GM19324 (cell line): ENCODE results near the gene MS4A3.
"Not testable (repeated sequence)": the region's sequence is repeated elsewhere in the genome, so short reads cannot be mapped to it uniquely, and the experiment has no call there.

Experiments
- ATAC-seq: cut with Tn5 transposase; IDR thresholded peaks from one replicate; pipeline ENCODE4 v1.9.1; 2021; ENCODE audit warnings: mild to moderate bottlenecking, moderate library complexity; ENCODE audit not compliant: unreplicated experiment, low FRiP score

MS4A3 gene

DNA sequence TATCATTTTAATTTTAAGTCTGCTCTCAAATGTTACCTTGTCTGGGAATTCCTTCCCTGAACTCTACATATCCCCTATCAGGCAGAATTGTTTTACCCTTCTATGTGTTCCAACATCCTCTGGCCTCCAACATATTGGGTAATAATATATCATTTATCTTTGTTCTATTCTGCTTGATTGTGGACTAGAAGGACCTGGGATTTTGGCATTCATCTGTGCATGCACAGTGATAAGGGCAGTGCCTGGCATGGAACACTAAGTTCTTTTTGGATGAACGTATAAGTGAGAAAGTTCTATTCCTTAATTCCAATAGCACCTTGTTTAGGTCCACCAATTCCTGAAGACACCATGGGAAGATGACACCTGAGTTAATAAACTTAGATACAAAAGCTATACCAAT, 30.8 kb downstream of the MS4A3 start:
- ATAC-seq = no peak

DNA sequence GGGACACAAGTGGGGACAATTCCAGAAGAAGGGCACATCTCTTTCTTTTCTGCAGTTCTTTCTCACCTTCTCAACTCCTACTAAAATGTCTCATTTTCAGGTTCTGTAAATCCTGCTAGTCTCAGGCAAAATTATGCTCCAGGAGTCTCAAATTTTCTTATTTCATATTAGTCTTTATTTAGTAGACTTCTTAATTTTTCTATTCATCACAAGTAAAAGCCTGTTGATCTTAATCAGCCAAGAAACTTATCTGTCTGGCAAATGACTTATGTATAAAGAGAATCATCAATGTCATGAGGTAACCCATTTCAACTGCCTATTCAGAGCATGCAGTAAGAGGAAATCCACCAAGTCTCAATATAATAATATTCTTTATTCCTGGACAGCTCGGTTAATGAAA, 31.9 kb downstream of the MS4A3 start, which contains the start of gene MS4A2:
MS4A2 (plus strand) TSS at position 301 of the 400 bp plus-strand sequence. CDS start 102 bp downstream, outside the sequence.
- ATAC-seq = no peak

DNA sequence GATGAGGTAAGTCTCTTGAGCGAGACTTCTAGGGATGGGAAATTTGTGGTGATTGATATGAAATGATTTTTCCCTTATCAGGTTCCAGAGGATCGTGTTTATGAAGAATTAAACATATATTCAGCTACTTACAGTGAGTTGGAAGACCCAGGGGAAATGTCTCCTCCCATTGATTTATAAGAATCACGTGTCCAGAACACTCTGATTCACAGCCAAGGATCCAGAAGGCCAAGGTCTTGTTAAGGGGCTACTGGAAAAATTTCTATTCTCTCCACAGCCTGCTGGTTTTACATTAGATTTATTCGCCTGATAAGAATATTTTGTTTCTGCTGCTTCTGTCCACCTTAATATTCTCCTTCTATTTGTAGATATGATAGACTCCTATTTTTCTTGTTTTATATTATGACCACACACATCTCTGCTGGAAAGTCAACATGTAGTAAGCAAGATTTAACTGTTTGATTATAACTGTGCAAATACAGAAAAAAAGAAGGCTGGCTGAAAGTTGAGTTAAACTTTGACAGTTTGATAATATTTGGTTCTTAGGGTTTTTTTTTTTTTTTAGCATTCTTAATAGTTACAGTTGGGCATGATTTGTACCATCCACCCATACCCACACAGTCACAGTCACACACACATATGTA, 39.1 kb downstream of the MS4A3 start:
- no peak for ATAC-seq

DNA sequence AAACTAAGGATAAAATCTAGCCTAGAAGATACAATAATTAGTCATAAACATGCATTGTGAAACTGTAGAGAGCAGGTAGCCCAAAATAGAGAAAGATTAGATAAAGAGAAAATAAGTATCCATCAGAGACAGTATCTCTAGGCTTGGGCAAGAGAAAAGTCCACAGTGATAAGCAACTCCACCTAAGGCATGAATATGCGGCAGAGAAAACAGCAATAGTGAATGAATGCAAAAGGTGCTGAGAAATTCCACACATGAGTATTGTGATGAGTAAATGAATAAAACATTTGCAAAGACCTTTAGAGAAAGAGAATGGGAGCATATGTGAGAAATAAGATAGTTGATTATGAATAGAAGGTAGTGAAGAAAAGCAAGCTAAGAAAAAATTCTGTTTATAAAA, 40.7 kb downstream of the MS4A3 start:
- ATAC-seq = no peak

DNA sequence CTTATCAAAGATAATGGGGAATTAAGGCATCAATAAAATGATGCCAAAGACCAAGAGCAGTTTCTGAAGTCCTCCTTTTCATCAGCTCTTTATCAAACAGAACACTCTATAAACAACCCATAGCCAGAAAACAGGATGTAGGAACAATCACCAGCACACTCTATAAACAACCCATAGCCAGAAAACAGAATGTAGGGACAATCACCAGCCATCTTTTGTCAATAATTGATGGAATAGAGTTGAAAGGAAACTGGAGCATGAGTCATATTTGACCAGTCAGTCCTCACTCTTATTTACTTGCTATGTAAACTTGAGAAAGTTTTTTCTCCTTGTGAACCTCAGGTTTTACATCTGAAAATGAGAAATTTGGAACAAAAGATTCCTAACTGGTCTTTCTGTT, 42.0 kb downstream of the MS4A3 start:
- no peak for ATAC-seq

DNA sequence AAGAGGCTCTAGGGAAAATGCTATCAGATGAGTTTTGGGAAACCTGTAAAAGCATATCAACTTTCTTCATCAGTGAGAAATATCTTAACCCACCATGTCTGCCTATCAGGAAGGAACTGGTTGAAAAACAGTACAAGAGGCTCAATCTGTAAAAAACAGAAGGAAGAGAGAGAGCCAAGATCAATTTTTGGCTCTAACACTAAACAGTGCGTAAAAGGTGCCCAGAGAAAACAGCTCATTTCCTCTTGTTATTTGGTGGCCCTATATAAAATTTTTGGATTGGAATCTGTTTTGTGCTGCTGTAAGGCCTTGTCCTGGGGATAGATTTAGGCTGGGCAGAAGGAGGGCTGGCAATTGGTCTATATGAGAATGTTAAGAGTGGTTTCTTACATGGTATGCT, 44.1 kb downstream of the MS4A3 start:
- ATAC-seq = no peak

DNA sequence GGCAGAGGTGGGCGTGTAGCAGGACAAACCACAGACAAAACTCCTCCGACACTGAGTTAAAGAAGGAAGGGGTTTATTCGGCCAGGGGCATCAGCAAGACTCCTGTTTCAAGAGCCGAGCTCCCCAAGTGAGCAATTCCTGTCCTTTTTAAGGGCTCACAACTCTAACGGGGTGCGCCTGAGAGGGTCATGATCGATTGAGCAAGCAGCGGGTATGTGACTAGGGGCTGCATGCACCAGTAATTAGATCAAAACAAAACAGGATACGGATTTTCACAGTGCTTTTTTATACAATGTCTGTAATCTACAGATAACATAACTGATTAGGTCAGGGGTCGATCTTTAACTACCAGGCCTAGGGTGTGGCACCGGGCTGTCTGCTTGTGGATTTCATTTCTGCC, 44.9 kb downstream of the MS4A3 start:
- not testable (repeated sequence) for ATAC-seq

DNA sequence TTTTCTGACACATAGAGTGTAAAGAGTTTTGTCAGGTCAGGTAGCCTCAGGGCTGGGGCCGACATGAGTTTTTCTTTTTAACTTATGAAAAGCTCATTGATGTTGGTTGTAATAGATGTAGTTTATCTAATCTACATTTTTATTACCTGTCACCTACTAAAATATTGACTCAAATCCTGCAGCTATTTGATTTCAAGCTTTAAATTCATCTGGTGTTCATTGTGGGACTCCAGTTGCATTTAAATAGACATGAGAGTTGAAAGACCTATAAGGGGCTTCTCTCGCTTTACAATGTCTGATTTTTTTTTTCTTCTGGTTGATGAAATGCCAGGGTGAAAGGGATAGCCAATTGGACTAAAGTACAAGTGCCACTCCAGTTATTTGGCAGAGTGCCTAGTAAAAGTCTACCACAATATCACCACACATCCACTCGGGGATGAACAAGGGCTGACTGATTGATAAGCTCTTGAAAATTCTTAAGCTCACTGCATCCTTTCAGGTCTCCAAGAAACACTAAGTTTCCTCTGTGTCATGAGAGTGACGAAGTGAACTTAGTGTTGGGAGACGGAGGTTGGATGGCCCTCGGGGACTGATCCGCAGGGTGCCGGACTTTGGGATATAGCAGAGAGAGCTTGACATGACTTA, 48.1 kb downstream of the MS4A3 start:
- ATAC-seq = not testable (repeated sequence)

DNA sequence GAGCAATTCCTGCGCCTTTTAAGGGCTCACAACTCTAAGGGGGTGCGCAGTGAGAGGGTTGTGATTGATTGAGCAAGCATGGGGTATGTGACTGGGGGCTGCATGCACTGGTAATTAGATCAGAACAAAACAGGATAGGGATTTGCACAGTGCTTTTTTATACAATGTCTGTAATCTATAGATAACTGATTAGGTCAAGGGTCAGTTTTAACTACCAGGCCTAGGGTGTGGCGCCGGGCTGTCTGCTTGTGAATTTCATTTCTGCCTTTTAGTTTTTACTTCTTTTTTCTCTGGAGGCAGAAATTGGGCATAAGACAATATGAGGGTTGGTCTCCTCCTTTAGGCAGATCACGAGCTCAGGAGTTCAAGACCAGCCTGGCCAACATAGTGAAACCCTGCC, 52.2 kb downstream of the MS4A3 start:
- ATAC-seq = not testable (repeated sequence)

DNA sequence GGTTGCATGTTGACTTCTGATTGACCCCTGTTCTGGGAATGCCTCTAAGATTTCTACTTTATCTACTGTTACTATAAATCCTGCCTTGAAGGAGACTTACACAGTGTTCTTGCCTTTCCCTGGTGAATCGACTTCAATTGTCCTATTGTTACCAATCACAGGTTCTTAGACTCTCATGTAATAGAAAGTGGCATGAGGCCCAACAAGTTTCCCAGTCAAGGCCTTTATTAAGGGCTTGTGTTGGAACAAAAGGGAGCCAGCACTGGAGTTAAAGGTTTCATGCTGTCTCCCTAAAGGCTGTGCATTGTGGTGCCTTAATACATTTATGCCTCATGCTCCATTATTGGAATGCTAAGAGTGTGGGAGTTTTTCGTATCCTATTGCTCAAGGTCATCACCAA, 55.3 kb downstream of the MS4A3 start:
- no peak for ATAC-seq

DNA sequence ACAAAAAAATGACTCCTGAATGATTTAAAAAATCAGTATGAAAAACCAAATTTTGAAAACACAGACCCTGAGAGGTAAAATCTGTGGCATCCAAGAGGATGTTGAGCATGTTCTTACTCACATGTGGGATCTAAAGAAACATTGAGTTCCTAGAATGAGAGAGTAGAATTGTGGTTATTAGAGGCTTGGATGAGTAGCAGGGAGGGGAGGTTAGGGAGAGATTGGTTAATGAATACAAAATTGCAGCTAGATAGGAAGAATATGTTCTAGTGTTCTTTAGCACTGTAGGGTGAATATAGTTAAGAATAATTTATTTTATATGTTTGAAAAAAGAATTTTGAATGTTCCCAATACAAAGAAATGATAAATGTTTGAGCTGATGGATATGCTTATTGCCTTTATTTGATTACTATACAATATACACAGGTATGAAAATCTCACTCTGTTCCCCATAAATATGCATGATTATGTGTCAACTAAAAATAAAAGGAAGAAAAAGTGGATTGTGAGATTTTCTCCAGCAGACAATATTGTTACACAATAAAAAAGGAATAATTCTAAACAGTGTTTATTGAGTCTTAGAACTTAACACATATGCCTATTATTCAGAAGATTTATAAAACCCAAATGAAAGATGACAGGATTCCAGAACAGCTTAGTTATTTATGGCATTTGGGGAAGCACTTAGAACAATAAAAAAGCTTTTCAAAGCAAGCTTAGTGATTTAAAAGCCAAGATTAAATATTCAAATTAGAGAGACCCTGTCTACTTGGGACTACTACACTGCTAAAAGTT, 60.7 kb downstream of the MS4A3 start:
- no peak for ATAC-seq

DNA sequence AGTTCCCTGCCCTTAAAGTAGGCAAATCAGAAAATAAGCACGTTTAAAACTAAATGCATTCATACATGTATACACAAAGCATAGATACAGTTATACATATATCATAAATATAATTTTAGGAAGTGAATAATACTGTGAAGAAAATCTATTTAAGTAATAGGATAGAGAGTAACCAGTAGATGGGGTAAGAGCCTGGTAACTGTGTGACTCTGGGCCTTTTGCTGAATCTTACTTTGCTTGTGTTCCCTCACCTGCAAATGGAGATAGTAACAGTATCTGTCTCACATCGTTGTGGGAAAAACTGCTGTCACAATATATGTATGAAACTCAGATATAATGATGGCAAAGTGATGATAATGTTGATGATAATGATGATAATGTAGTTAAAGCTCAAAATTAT, 61.9 kb downstream of the MS4A3 start:
- no peak for ATAC-seq

DNA sequence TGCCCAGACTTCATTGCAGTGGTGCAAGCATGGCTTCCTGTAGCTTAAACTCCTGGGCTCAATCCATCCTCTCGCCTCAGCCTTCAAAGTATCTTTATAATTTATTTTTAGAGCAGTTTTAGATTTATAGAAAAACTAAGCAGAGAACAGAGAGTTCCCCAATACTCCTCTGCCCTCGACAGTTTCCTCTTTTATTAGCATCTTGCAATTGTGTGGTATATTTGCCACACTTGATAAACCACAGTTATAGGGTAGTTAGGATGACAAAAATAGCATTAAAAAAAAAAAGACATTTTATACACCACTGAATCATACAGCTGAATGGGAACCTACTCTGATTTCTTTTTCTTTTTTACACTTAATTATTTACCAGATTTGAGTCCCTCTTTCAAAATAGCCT, 63.2 kb downstream of the MS4A3 start:
- no peak for ATAC-seq
